GM19372 (cell line): Measurements from ENCODE around the gene LORICRIN.

Experiments used
- ATAC-seq: cut with Tn5 transposase; IDR thresholded peaks from one replicate; pipeline ENCODE4 v1.9.1; 2021; ENCODE audit warnings: mild to moderate bottlenecking, low read depth, moderate library complexity; ENCODE audit not compliant: unreplicated experiment

Gene LORICRIN

GRCh38 chr1:153293851-153294250 is 34.4 kb downstream of the LORICRIN start:
- no peak for ATAC-seq

GRCh38 chr1:153302308-153302707 is 42.8 kb downstream of the LORICRIN start:
- no peak for ATAC-seq

- no peak for ATAC-seq
These were observed 46.2 kb downstream of the LORICRIN start for GRCh38 chr1:153305682-153306081.

- no peak for ATAC-seq
These were observed 47.1 kb downstream of the LORICRIN start for GRCh38 chr1:153306303-153307220.

- no peak for ATAC-seq
These were observed 47.7 kb downstream of the LORICRIN start for GRCh38 chr1:153307221-153307600.

GRCh38 chr1:153308540-153308939 is 49.1 kb downstream of the LORICRIN start:
- ATAC-seq: no peak

GRCh38 chr1:153309441-153309840 is 50.0 kb downstream of the LORICRIN start:
- ATAC-seq: no peak

GRCh38 chr1:153310526-153310925 is 51.0 kb downstream of the LORICRIN start:
- no peak for ATAC-seq
